ENCODE results near the gene PSAP. TPM values are rescaled to one million over a fixed set of nuclear protein-coding genes. Genes with fewer than 3 reads are reported as not detected.
A peak's percentile ranks its signal among the peaks of the same experiment; 100 is the strongest.
"Not testable (repeated sequence)": the region's sequence is repeated elsewhere in the genome, so short reads cannot be mapped to it uniquely, and the experiment has no call there.

The PSAP gene
- 286 TPM for polyA plus RNA-seq (2013)

DNA sequence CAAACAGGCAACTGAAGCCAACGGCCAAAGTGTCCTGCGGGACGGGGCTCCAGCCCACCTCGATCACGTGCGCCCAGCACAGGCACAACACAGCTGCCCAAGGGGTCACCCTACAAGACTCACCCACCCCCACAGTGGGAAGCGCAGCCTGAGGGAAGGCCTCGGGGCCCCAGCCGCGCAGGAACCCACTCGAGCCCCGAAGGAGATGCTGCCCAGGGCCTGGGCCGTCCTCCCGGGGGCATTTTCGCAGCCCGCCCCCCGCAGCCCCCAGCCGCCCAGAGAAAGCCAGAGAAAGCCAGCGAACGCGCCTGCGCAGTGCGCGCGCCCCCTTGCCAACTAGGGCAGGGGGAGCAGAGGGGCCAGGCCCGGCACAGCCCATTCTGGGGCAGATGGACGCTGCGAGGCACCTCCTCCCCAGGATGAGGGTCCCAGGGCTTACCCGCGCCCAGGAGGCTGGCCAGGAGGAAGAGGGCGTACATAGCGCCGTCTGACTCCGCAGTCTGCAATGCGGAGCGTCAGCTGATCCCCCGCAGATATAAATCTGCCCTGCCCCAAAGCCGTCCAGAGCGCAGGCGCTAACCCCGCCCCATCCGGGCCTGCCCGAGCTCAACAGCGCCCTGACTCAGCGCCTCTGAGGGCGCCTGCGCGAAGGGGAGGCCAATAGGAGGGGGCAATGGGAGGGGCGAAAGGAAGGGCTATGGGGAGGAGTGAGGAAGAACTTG is at the start of gene PSAP:
Gene PSAP, minus strand, starts transcription at position 509 of the 722 bp plus-strand sequence. Its CDS starts 30 bp downstream, at position 479.
- H3K9me3 ChIP-seq (ENCODE audit: control extremely low read depth in 1 of 5, control insufficient read depth in 4 of 5, insufficient read depth in 2 of 5, low read depth in 1 of 5, low read length in 4 of 5): no peaks in the 10 kb centered on the region
- ChIA-PET POLR2A (interaction anchor here (0.6 to 2.2 kb wide), 6 partner anchors 9 to 45 kb away, joined by 3 to 6 read pairs (median 5); no protein-coding TSS in a partner anchor), CTCF (interaction anchor here (1.0 to 2.8 kb wide), 4 partner anchors 9 to 45 kb away, joined by 4 to 14 read pairs (median 5); no protein-coding TSS in a partner anchor)
- H3K36me3 ChIP-seq (ENCODE audit: control insufficient read depth in 4 of 4, insufficient read depth in 4 of 4, low read length in 3 of 4): no peaks in the 10 kb centered on the region
- peaks cover 9 to 39% (median 28%) of the 10 kb centered on the region in 4 experiments for H3K4me1 ChIP-seq (ENCODE audit: control extremely low read depth in 1 of 4, control insufficient read depth in 4 of 4, insufficient read depth in 4 of 4, low read length in 3 of 4)
- DNase-seq: peak; percentile 96 to 97 (median 96)
- H3K27me3 ChIP-seq (replicated peaks in 2 of 5; ENCODE audit: control insufficient read depth in 4 of 5, insufficient read depth in 5 of 5, low read length in 4 of 5): no peaks in the 10 kb centered on the region
- WGBS (ENCODE audit: insufficient coverage): 0% methylated on average over 33 of the region's 49 CpGs
- H3K27ac ChIP-seq (ENCODE audit: insufficient read depth in 1 of 2, low read depth in 1 of 2, low read length in 2 of 2, poor library complexity in 1 of 2, severe bottlenecking in 2 of 2): peak within 1 kb of the TSS; percentile 40 to 87
- H3K4me3 ChIP-seq (ENCODE audit: control insufficient read depth in 1 of 7, extremely low read depth in 1 of 7, insufficient read depth in 4 of 7, low read depth in 2 of 7, low read length in 6 of 7): peak within 1 kb of the TSS; percentile 78 to 97 (median 90)

DNA sequence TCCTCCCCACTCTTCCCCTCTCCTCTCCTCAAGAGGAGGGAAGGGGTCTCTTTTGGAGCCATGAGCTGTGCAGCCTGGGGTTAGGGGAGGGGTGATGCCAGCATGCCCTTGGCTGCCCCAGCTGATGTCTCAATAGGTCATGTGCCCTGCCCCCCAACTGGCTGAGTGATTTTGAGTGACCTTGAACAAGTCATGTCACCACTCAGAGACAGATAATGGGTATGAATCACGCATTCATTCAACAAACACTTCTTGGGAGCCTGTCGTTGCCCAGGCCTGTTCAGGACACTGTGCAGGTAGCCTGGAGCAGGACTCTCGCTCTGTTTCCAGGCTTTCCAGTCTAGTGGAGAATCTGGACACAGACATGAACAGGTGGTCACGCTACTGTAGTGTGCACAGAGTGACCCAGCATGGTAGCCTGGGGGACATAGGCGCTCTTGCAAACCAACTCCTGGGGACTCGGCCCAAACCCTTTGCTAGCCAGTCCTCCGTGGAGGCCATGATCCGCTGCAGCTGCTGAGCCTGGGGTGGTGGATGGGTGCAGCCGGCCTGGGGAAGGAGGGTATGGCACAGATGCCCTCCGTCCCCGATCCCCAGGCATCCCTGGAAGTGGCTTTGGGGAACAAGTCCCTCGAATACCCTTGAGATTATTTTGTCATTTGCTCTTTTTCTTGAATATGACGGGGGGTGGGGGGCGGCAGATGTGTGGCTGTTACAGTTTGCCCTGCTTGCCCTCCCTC is 49.6 kb upstream of the PSAP start:
- Histone ChIP-seq H3K4me1 (ENCODE audit: control extremely low read depth in 1 of 4, control insufficient read depth in 4 of 4, insufficient read depth in 4 of 4, low read length in 3 of 4) (no peaks in the 10 kb centered on the region), H3K4me3 (ENCODE audit: control insufficient read depth in 1 of 7, extremely low read depth in 1 of 7, insufficient read depth in 4 of 7, low read depth in 2 of 7, low read length in 6 of 7) (no peak overlapping the region), H3K27ac (ENCODE audit: insufficient read depth in 1 of 2, low read depth in 1 of 2, low read length in 2 of 2, poor library complexity in 1 of 2, severe bottlenecking in 2 of 2) (no peak overlapping the region), H3K9me3 (ENCODE audit: control extremely low read depth in 1 of 5, control insufficient read depth in 4 of 5, insufficient read depth in 2 of 5, low read depth in 1 of 5, low read length in 4 of 5) (no peaks in the 10 kb centered on the region), H3K36me3 (ENCODE audit: control insufficient read depth in 4 of 4, insufficient read depth in 4 of 4, low read length in 3 of 4) (no peaks in the 10 kb centered on the region), H3K27me3 (replicated peaks in 2 of 5; ENCODE audit: control insufficient read depth in 4 of 5, insufficient read depth in 5 of 5, low read length in 4 of 5) (no peaks in the 10 kb centered on the region)
- ChIA-PET POLR2A (no interaction called here), CTCF (interaction anchor here (1.2 to 3.2 kb wide), 2 partner anchors 63 to 150 kb away, joined by 3 to 13 read pairs; no protein-coding TSS in a partner anchor)
- DNase-seq: no peak
- 98% methylated on average over 9 of the region's 14 CpGs for WGBS (ENCODE audit: insufficient coverage)

DNA sequence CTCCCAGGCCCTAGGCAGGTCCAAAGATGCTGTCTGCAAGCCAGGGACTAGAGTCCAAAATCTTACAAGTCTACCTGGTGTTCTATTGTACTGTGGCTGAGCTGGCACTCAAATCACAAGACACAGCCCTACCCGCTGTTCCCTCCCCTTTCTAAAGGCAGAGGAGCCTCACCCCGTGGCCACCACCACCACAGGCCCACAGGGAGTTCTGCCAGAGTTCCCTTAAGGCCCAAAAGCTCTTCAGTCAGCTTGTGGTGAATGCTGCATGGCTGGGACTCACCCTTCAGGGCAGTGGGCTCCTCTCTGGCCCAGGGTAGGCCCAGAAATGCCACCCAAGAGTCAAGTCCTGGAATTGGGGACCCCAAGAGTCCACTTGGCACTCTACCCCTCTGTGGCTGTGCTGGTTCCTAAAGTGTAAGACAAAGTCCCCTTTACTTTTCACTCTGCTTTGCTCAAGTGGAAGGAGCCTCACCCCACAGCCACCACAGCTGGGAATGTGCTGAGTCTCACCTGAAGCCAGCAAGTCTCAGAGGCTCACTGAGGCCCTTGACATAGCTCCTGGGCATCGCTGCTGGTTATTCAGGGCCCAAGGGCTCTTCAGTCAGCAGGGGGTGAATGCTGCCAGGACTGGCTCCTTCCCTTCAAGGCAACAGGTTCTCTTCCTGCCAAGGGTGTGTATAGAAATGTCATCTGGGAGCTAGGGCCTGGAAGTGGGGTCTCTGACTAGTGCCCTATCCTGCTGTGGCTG is 48.8 kb upstream of the PSAP start:
- no peak for DNase-seq
- Histone ChIP-seq H3K36me3 (ENCODE audit: control insufficient read depth in 4 of 4, insufficient read depth in 4 of 4, low read length in 3 of 4) (no peaks in the 10 kb centered on the region), H3K27me3 (replicated peaks in 2 of 5; ENCODE audit: control insufficient read depth in 4 of 5, insufficient read depth in 5 of 5, low read length in 4 of 5) (no peaks in the 10 kb centered on the region), H3K9me3 (ENCODE audit: control extremely low read depth in 1 of 5, control insufficient read depth in 4 of 5, insufficient read depth in 2 of 5, low read depth in 1 of 5, low read length in 4 of 5) (no peaks in the 10 kb centered on the region), H3K4me1 (ENCODE audit: control extremely low read depth in 1 of 4, control insufficient read depth in 4 of 4, insufficient read depth in 4 of 4, low read length in 3 of 4) (peaks cover 0 to under 1% (median 0%) of the 10 kb centered on the region in 4 experiments), H3K4me3 (ENCODE audit: control insufficient read depth in 1 of 7, extremely low read depth in 1 of 7, insufficient read depth in 4 of 7, low read depth in 2 of 7, low read length in 6 of 7) (no peak overlapping the region), H3K27ac (ENCODE audit: insufficient read depth in 1 of 2, low read depth in 1 of 2, low read length in 2 of 2, poor library complexity in 1 of 2, severe bottlenecking in 2 of 2) (no peak overlapping the region)
- 64% methylated on average over 2 of the region's 3 CpGs for WGBS (ENCODE audit: insufficient coverage)
- ChIA-PET POLR2A (no interaction called here), CTCF (interaction anchor here (1.2 to 3.2 kb wide), 4 partner anchors 62 to 442 kb away, joined by 3 to 13 read pairs (median 4); no protein-coding TSS in a partner anchor)

DNA sequence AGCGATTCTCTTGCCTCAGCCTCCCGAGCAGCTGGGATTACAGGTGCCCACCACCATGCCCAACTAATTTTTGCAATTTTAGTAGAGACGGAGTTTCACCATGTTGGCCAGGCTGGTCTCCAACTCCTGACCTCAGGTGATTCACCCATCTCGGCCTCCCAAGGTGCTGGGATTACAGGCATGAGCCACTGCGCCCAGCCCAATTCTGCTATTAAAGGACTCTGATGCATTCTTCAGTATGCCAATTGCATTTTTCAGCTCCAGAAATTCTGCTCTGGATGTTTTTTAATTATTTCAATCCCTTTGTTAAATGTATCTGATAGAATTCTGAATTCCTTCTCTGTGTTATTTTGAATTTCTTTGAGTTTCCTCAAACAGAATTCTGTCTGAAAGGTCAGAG is 47.3 kb upstream of the PSAP start:
- ChIA-PET CTCF (interaction anchor here (0.9 to 3.2 kb wide), 6 partner anchors 26 to 444 kb away, joined by 3 to 13 read pairs (median 4); no protein-coding TSS in a partner anchor), POLR2A (interaction anchor here (0.7 kb wide), 1 partner anchor 74 kb away, joined by 8 read pairs; no protein-coding TSS in a partner anchor)
- not testable (repeated sequence) for H3K27ac ChIP-seq (ENCODE audit: insufficient read depth in 1 of 2, low read depth in 1 of 2, low read length in 2 of 2, poor library complexity in 1 of 2, severe bottlenecking in 2 of 2)

DNA sequence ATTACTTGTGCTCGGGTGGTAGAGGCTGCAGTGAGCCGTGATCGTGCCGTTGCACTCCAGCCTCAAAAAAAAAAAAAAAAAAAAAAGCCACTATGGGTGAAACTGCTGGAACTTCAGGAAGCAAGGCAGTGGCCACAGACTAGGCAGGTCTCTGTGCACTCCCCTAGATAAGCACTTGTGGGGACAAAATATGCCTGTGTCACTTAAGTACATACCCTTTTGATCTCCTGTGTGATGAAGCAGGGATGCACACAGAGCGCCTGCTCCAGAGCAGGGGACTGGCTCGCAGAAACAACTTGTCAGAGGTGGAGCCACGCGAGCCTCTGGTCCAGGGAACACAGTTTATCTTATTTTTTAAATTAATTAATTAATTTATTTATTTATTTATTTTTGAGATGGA is 42.9 kb upstream of the PSAP start:
- H3K4me1 ChIP-seq (ENCODE audit: control extremely low read depth in 1 of 4, control insufficient read depth in 4 of 4, insufficient read depth in 4 of 4, low read length in 3 of 4): peaks cover 6 to 28% (median 18%) of the 10 kb centered on the region in 4 experiments
- no peaks in the 10 kb centered on the region for H3K36me3 ChIP-seq (ENCODE audit: control insufficient read depth in 4 of 4, insufficient read depth in 4 of 4, low read length in 3 of 4)
- no peak overlapping the region for H3K27ac ChIP-seq (ENCODE audit: insufficient read depth in 1 of 2, low read depth in 1 of 2, low read length in 2 of 2, poor library complexity in 1 of 2, severe bottlenecking in 2 of 2)
- no peaks in the 10 kb centered on the region for H3K9me3 ChIP-seq (ENCODE audit: control extremely low read depth in 1 of 5, control insufficient read depth in 4 of 5, insufficient read depth in 2 of 5, low read depth in 1 of 5, low read length in 4 of 5)
- POLR2A ChIA-PET: no interaction called here
- 0% methylated on average over 2 of the region's 8 CpGs for WGBS (ENCODE audit: insufficient coverage)
- CTCF ChIA-PET: interaction anchor here (1.0 to 9.5 kb wide), 6 partner anchors 11 to 81 kb away, joined by 3 to 129 read pairs (median 10); no protein-coding TSS in a partner anchor
- H3K27me3 ChIP-seq (replicated peaks in 2 of 5; ENCODE audit: control insufficient read depth in 4 of 5, insufficient read depth in 5 of 5, low read length in 4 of 5): no peaks in the 10 kb centered on the region
- H3K4me3 ChIP-seq (ENCODE audit: control insufficient read depth in 1 of 7, extremely low read depth in 1 of 7, insufficient read depth in 4 of 7, low read depth in 2 of 7, low read length in 6 of 7): peak overlapping the region in 1 of 7 experiments; percentile 28
- DNase-seq: peak; percentile 67 to 91 (median 84)

More for the DNA sequence above, 47.3 kb upstream of the PSAP start:
- 98% methylated on average over 4 of the region's 5 CpGs for WGBS (ENCODE audit: insufficient coverage)
- H3K36me3 ChIP-seq (ENCODE audit: control insufficient read depth in 4 of 4, insufficient read depth in 4 of 4, low read length in 3 of 4); H3K4me3 ChIP-seq (ENCODE audit: control insufficient read depth in 1 of 7, extremely low read depth in 1 of 7, insufficient read depth in 4 of 7, low read depth in 2 of 7, low read length in 6 of 7); H3K27me3 ChIP-seq (replicated peaks in 2 of 5; ENCODE audit: control insufficient read depth in 4 of 5, insufficient read depth in 5 of 5, low read length in 4 of 5); H3K9me3 ChIP-seq (ENCODE audit: control extremely low read depth in 1 of 5, control insufficient read depth in 4 of 5, insufficient read depth in 2 of 5, low read depth in 1 of 5, low read length in 4 of 5); DNase-seq: not testable (repeated sequence)
- peaks cover 0 to 11% (median 5%) of the 10 kb centered on the region in 4 experiments for H3K4me1 ChIP-seq (ENCODE audit: control extremely low read depth in 1 of 4, control insufficient read depth in 4 of 4, insufficient read depth in 4 of 4, low read length in 3 of 4)

DNA sequence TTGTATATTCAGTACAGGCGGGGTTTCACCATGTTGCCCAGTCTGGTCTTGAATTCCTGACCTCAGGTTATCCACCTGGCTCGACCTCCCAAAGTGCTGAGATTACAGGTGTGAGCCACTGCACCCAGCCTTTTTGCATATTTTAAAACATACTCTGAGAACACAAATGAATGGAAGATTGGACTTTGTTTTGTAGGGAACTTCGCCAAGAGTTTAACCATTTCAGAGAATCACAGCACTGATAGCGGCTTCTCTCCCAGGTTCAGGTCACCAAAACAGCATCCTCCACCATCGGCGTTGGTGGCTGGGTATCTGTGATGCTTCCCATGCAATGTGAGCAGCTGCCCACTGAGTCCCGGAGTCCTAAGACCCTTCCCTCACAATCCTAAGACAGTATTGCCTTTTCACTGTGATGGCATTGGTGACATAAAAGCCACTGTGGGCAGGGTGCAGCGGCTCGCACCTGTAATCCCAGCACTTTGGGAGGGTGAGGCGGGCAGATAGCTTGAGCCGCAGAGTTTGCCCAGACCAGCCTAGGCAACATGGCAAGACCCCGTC is 42.3 kb upstream of the PSAP start:
- no peaks in the 10 kb centered on the region for H3K9me3 ChIP-seq (ENCODE audit: control extremely low read depth in 1 of 5, control insufficient read depth in 4 of 5, insufficient read depth in 2 of 5, low read depth in 1 of 5, low read length in 4 of 5)
- peaks cover 6 to 33% (median 23%) of the 10 kb centered on the region in 4 experiments for H3K4me1 ChIP-seq (ENCODE audit: control extremely low read depth in 1 of 4, control insufficient read depth in 4 of 4, insufficient read depth in 4 of 4, low read length in 3 of 4)
- no peaks in the 10 kb centered on the region for H3K27me3 ChIP-seq (replicated peaks in 2 of 5; ENCODE audit: control insufficient read depth in 4 of 5, insufficient read depth in 5 of 5, low read length in 4 of 5)
- H3K36me3 ChIP-seq (ENCODE audit: control insufficient read depth in 4 of 4, insufficient read depth in 4 of 4, low read length in 3 of 4): no peaks in the 10 kb centered on the region
- no peak overlapping the region for H3K4me3 ChIP-seq (ENCODE audit: control insufficient read depth in 1 of 7, extremely low read depth in 1 of 7, insufficient read depth in 4 of 7, low read depth in 2 of 7, low read length in 6 of 7)
- no peak overlapping the region for H3K27ac ChIP-seq (ENCODE audit: insufficient read depth in 1 of 2, low read depth in 1 of 2, low read length in 2 of 2, poor library complexity in 1 of 2, severe bottlenecking in 2 of 2)
- POLR2A ChIA-PET: no interaction called here
- 67% methylated on average over 4 of the region's 12 CpGs for WGBS (ENCODE audit: insufficient coverage)
- DNase-seq: no peak
- CTCF ChIA-PET: interaction anchor here (1.2 to 9.5 kb wide), 3 partner anchors 12 to 55 kb away, joined by 3 to 129 read pairs (median 7); no protein-coding TSS in a partner anchor

Measured in common myeloid progenitor, CD34-positive (primary cell).